Ramos (cell line): Measurements from ENCODE around the gene RGS5.
"Not testable (repeated sequence)": the region's sequence is repeated elsewhere in the genome, so short reads cannot be mapped to it uniquely, and the experiment has no call there.

Experiments used
- in situ Hi-C: fragments of 300-500 bp; cut with MboI; formaldehyde crosslinking; loops from one replicate; pipeline ENCODE4 v1.14.3; 2022; ENCODE audit warnings: low sequenced_read_pairs; ENCODE audit not compliant: unreplicated experiment

Gene RGS5, protein sequence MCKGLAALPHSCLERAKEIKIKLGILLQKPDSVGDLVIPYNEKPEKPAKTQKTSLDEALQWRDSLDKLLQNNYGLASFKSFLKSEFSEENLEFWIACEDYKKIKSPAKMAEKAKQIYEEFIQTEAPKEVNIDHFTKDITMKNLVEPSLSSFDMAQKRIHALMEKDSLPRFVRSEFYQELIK

DNA sequence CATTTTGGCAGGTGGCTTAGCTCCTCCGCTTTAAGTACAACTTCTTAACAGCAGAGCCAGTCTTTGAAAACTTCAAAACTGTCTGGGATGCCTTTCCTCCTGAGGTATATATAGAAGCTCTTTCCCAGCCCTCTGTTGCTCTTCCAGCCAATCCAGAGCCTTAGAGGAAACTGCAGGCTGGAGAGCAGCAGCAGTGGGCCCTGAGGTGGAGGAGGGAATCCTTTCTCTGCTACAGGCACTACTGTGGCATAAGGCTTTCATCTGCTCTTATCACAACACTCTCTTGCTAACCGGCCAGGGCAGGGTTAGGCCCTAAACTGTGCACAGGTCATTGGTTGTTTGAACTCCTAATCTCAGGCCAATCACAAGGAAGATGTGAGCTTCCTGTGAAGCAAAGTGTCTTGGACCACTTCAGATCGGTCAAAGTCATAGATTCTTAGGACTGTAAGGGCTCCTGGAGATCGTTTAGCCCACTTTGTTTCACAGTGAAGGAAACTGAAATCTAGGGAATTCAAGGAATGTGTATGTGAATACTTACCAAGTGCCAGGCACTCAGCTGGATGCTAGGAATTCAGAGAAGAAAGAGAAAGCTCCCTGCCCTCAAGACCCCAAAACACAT is at the start of gene RGS5:
Gene RGS5 (minus strand): TSS at position 84 of the 619 bp plus-strand sequence. CDS start 81 bp downstream, at position 3.
- in situ Hi-C loops: no loop called here

DNA sequence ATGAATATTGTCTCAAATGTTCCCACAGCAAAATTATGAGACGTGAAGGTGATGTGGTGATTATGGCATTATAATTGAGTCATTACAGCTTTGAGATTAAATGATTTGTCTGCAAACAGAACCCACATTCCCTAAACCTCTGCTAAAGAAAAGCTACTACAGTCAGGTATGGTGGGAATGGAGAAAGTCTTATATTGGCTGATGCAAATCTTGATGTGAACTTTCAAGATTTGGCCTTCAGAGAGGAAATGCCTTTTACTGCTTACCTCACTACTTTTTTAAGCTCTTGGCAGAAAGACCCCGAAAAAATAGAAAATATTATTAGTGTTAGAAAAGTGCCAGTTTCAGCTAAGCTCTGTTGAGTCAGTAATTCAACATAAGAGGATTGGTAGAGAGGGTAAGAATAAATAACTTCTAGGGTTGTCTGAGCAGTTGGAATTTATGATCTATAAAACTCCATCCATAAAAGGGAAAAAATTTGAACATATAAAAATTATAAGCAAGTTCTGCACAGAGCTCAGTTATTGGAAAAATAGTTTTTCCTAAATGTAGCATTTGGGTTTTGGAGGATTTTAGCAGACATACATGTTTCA is 47.8 kb upstream of the RGS5 start:
- in situ Hi-C loops: no loop called here

DNA sequence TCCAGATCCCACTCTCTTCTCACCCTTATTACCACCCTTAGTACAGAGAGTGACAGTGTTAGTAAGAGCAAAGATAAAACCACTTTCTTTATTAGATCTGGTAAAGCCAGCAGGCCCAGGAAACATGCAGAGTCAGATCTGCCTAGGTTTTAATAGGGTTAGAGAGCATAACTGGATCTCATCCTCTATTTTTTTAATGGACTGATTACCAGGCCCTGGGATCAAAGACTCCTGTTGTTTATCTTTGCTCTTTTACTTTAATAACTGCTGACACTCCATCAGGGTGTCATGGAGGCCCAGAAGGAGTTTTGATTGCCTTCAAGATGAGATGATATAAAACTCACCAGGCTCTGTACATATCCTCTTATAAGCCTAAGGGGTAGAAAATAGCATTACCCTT is 45.3 kb upstream of the RGS5 start:
- in situ Hi-C loops: no loop called here

DNA sequence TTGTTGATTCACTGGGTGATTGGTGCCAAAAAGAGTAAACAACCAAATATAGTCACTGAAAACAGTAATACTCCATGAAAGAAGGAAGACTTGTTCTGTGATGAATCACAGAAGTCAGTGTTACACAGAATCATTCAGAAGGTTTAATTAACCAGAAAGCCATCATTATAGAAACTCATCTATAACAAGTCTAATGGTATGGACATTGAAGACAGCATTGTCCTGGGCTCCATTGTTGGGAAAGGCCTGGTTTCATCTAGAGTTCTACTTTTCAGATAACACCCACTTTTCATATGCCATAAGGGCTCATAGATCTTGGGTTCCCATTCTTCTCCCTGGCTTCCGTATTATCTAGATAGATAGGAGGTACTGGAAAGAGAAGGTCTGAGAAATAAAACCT is 41.9 kb upstream of the RGS5 start:
- in situ Hi-C loops: not testable (repeated sequence)

DNA sequence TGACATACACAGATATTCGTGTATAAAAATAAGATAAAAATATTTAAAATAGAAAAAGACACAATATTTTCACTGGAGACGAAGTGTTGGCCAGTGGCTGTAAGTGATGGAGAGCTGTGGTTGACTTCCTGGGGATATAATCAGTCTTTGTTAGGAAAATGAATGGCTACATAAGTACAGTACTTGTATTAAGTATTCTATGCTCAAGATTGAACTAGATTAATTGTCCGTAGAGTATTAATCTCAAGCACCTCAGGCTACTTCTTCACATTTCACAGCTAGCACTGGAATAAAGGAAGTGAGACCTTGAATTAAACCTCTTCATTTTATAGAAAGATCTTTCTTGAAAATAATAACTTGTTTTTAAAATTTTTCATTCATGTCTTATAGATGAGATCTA is 39.0 kb upstream of the RGS5 start:
- in situ Hi-C loops: no loop called here

DNA sequence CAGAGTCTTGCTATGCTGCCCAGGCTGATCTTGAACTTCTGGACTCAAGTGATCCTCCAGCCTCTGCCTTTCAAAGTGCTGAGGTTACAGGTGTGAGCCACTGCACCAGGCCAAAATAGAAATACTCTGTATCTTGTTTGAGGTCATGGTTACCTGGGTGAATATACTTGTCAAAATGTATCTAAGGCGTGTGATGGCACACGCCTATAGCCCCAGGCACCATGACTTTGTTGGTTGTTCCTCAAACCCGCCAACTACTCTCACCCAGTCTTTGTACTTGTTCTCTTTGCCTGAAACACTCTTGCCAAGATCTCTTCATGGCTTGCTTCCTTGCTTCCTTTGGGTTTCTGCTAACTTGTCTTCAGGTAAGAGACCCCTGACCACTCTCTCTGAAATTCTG is 38.0 kb upstream of the RGS5 start:
- in situ Hi-C loops: no loop called here

DNA sequence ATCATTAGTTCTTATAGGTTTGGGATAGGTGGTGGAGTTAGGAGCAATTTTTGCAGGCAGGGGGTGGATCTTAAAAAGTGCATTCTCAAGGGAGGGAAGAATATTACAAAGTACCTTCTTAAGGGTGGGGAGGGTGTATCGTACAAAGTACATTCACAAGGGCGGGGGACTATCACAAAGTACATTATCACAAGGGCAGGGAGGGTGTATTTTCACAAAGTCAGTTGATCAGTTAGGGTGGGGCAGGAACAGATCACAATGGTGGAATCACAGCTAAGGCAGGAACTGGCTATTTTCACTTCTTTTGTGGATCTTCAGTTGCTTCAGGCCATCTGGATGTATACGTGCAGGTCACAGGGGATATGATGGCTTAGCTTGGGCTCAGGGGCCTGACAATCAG is 30.9 kb upstream of the RGS5 start:
- in situ Hi-C loops: not testable (repeated sequence)

DNA sequence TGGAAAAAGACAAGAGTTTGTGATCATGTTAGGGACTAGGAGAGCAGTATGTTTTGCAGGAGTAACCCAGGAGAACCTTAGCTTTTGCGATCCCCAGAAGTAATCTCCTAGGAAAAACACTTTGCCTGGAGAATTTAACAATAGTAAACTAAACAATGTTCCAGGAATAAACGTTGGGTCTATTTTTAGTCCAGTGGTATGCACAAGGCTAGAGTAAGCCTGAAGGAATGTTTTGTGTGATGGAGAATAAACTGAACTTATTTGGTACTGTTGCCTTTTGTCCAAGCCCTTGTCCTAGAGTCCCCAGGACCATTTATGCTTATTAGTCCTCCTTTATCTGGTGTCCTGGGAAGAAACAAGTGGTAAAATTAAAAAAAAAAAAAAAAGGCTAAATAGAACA is 28.7 kb upstream of the RGS5 start:
- in situ Hi-C loops: no loop called here

DNA sequence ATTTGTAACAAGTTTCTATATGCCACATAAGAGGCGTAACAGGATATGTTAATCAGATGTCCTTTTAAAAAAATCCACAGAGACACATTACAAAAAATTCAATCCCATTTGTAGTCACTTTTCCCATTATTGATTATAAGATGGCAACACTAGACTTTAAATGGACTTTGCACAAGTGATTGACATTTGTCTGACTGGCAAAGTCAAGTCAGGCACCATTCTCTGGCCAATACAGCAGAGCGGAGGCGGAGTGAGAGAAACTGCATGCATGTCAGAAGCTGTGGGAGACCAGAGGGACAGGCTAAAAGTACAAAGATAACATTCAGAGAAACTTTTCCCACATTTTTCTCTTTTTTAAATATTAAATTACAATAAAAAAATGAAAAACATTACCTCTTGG is 28.1 kb upstream of the RGS5 start:
- in situ Hi-C loops: no loop called here

DNA sequence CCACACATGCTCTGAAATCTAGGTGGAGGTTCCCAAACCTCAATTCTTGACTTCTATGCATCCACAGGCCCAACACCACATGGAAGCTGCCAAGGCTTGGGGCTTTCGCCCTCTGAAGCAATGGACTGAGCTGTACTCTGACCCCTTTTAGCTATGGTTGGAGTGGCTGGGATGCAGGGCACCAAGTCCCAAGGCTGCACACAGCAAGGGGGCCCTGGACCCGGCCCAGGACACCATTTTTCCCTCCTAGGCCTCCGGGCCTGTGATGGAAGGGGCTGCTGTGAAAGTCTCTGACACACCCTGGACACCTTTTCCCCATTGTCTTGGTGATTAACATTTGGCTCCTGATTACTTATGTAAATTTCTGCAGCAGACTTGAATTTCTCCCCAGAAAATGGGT is 25.6 kb upstream of the RGS5 start:
- in situ Hi-C loops: not testable (repeated sequence)

DNA sequence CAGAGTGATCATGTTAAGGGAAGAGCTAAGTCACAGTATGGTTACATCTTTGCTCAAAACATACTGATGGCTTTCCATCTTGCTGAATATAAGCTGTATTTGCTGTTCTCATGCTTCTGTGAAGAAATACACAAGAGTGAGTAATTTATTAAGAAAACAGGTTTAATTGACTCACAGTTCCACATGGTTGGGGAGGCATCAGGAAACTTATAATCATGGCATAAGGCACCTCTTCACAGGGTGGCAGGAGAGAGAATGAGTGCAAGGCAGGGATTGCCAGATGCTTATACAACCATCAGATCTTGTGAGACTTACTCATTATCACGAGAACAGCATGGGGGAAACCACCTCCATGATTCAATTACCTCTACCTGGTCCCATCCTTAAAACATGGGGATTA is 24.4 kb upstream of the RGS5 start:
- in situ Hi-C loops: no loop called here

DNA sequence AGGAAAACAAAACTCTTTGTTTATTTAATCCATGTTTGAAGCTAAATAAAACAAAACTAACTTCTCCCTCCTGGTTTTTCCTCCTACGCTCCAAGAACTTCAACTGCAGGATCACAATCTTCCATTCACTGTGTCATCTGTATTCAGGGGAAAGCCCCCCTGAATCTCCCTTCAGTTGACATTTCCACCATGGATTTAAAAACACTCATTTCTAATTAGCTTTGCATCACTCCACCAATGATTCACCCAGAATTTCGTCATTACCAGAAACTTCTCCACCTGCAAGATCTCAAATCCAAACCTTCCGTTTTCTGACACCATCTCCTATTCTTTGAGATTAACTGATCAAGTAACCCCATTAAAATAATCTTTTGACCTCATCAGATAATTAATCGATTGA is 10.9 kb upstream of the RGS5 start:
- in situ Hi-C loops: no loop called here

DNA sequence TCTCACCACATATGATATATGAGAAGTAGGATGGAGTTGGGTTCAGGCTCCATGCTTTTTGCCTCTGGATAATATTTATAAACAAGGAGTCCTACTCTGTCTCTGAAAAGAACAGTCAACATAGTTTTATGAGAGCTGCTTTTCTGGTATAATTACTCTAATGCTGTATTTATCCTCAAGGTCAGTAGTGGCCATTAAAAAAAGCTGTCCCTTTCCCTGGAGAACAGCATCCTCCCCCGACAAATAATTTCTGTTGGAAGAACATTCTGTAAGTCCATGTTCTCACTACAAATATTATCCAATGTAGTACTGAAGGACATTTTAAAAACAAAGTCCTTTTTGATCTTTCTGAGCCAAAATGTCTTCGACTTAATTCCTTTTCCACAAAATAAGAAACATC is 9.0 kb upstream of the RGS5 start:
- in situ Hi-C loops: no loop called here

DNA sequence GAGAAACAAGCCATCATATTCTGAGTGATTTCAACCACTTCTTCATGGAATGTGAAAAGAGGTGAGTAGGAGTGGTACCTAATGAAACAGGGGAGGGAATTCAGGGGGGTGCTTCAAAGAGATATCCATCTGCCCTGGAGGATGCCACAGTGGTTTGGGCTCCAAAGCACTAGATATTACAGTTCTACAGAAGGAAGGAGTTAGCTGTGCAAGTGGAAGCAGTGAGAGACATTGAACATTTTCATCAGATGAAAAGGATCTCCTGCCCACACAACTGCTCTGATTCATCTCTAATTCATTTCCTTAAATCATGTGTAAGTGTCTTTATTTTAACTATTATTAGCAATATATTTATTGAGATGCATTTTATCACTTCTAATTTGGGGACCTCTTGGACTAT is 2.8 kb upstream of the RGS5 start:
- in situ Hi-C loops: no loop called here

DNA sequence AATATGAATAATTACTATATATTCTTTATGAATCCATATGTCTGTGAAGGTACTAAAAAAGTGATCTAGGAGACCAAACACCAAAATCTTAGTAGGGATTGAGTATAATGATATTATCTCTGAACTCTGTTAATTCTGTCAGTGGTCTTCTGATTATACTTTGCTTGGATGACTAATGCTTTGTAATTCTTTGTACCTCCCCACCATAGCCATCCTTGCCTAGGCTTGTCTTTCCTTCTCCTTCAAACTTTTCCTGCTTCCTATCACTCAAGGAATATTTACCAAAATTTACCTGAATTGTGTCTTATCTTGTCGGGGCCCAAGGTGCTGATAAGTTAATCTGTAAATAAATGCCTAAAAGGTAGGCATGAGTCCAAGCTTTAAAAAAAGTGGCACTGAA is 845 bp upstream of the RGS5 start:
- in situ Hi-C loops: no loop called here

DNA sequence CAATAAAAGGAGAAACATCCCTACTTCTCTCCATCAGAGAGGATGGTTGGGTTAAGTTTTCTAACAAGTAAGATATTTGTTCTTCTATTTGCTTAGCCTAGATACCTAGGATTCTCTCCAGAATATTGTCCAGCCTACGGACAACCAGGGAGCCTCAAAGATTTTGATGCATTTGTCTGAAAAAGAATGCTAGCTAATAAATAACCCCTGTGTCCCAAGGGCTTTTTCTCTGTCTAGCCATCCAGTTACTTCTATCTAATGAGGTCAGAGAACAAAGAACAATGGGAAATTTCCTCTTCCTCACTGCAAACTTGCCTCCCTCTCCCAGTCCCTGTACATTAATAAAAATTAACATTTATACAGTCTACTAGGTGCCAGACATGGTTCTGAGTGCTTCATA is 810 bp downstream of the RGS5 start:
- in situ Hi-C loops: no loop called here

DNA sequence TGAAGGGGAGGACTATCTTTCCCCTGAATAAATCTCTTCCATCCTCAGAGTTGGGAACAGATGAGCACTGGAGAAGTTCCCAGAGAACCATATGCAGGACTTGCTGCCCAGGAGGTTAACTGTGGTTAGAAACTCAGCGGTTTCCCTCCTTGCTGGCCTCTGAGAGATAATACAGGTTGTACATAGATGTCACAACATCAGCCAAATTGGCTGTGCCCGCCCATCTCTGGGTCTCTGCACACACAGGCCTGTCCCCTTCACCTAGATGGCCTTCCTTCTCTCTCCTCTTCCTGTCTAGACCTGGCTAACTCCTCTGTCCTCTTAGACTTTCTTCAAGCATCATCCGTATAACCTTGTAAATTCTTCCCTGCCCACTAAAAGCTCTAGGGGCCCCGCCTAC is 5.7 kb downstream of the RGS5 start:
- in situ Hi-C loops: loop anchor here (25.0 kb wide), 1 partner anchor 335 kb away; the partner anchor contains the start of gene CCDC190

DNA sequence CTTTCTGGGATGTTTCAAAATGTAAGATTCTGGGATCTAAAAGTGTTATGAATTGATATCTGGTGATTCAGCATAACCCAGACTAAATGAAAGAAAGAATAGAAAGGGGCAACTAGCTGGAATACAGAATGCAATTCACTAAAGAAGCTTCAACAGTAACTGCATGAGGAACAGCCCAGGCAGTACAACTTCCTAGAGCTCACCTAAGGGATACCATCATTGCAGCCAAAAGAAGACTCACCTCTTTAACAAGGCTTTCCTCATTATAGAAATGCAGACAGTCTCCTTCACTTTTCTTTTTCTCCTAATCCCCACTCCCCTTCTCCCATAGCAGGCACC is 6.3 kb downstream of the RGS5 start:
- in situ Hi-C loops: loop anchor here (25.0 kb wide), 1 partner anchor 334 kb away; the partner anchor contains the start of gene CCDC190

DNA sequence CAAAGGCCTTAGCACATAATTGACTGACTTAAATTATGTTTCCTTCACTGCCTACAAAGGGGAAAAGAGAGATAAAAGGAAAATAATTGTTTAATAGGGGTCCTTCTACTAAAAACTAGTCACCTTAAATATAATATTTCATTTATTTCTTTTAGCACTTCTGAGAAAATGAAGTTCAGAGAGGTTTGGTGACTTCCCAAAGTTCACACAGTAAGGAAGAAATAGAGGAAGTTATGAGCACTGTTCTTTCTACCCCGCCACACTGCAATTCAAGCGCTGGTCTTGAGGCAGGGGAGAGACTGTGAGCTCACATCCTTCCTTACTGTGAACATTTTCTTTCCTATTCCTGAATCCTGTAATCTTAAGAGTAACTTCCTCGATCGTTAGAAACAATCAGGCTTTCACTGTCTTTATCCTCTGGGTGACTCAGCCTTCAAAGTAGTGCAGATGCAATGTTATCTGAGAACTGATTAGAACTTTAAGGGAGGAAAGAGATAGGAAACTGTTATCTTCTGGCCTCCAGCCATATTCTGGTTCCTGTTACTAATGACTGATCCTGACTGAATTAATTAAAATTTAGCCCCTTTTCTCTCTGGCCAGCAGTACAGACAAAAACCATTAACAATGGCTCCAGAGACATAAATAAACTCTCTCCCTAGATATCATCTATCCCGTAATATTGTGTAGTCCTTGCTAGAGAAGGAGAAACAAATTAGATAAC is 6.8 kb downstream of the RGS5 start:
- in situ Hi-C loops: loop anchor here (25.0 kb wide), 1 partner anchor 334 kb away; the partner anchor contains the start of gene CCDC190

DNA sequence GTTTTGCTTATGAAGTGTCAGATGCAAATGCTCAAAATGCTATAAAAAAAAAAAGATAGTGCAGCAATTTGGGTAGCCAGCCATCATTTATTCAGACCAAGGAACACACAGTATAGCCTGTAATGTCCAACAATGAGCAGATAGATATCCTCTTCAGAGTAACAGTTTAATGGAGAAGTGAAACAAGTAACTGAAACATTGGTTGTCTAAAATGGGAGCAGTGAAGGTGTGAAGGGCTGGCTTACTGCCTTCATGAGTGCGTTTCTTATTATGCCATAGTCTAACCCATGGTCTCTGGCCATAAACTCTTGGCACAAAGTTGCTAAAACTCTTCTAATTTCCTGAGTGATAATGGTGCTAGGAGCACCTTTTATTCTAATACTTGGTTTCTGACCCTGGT is 11.4 kb downstream of the RGS5 start:
- in situ Hi-C loops: loop anchor here (25.0 kb wide), 1 partner anchor 329 kb away; the partner anchor contains the start of gene CCDC190

DNA sequence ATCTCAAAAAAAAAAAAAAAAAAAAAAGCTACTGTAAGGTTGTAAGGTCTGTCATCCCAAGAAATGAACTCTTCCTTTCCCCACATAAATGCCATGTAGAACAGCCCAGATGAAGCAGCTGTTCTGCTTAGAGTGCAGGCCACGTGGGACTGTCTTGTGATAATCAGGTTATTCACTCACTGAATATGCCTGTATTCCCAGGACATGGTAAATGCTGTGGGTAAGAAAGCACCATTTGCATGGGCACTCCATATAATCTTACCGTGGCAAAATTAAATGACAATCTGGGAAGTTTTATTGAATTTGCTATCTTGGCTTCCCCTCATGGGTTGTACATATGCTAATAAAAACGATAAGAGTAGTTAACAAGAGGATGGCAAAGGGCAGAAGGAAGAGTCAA is 13.8 kb downstream of the RGS5 start:
- in situ Hi-C loops: loop anchor here (25.0 kb wide), 1 partner anchor 327 kb away; the partner anchor contains the start of gene CCDC190
